HepG2 (cell line): ENCODE results near the gene JAK1. TPM values are rescaled to one million over a fixed set of nuclear protein-coding genes. Genes with fewer than 3 reads are reported as not detected.

Experiments used
- AGO2 ChIP-seq: fragments of 200-400 bp; formaldehyde crosslinking; optimal IDR thresholded peaks from 2 replicates; pipeline ENCODE3; 2017; ENCODE audit warnings: mild to moderate bottlenecking, low read depth, low read length, moderate library complexity
- DMAP1 ChIP-seq: IDR thresholded peaks from 2 replicates; pipeline ENCODE4 v1.6.1; 2016
- EHMT2 ChIP-seq: fragments of 200-600 bp; sonication (generic); IDR thresholded peaks from 2 replicates; pipeline ENCODE4 v1.7.0; 2017; ENCODE audit warnings: antibody characterized with exemption, low read depth, low read length, borderline replicate concordance
- ELF4 ChIP-seq: sonication (generic); formaldehyde crosslinking; IDR thresholded peaks from 2 replicates; pipeline ENCODE4 v1.5.0; 2020; ENCODE audit warnings: missing genetic modification reagents, mild to moderate bottlenecking, moderate library complexity, borderline replicate concordance
- HMG20A ChIP-seq: IDR thresholded peaks from 2 replicates; pipeline ENCODE4 v1.6.1; 2016; ENCODE audit warnings: borderline replicate concordance
- HOXD1 ChIP-seq: sonication (generic); formaldehyde crosslinking; IDR thresholded peaks from 2 replicates; pipeline ENCODE4 v1.5.0; 2020; ENCODE audit warnings: missing genetic modification reagents
- RBM22 ChIP-seq: fragments of 200-400 bp; formaldehyde crosslinking; optimal IDR thresholded peaks from 2 replicates; pipeline ENCODE3; 2017; ENCODE audit warnings: mild to moderate bottlenecking, low read length, moderate library complexity
- RXRA ChIP-seq: sonication (generic); formaldehyde crosslinking; IDR thresholded peaks from 2 replicates; pipeline ENCODE4 v1.5.1; 2020; ENCODE audit warnings: missing genetic modification reagents
- ZNF224 ChIP-seq: sonication (generic); formaldehyde crosslinking; IDR thresholded peaks from 2 replicates; pipeline ENCODE4 v1.5.0; 2020; ENCODE audit warnings: mild to moderate bottlenecking, missing genetic modification reagents
- ZNF572 ChIP-seq: sonication (generic); formaldehyde crosslinking; IDR thresholded peaks from 2 replicates; pipeline ENCODE4 v1.5.1; 2020; ENCODE audit warnings: mild to moderate bottlenecking, missing genetic modification reagents
- ZNF775 ChIP-seq: sonication (generic); formaldehyde crosslinking; IDR thresholded peaks from 2 replicates; pipeline ENCODE4 v1.4.0; 2020; ENCODE audit warnings: missing genetic modification reagents, mild to moderate bottlenecking, moderate library complexity, borderline replicate concordance
- polyA plus RNA-seq, 8 experiments: library from polyadenylated mRNA; depleted of rRNA in 3 of 8; stranded (reverse) in 7 of 8; unstranded in 1 of 8; fragments of >200 nt; fragmentation: Illumina TruSeq in 4 of 8; extraction: Trizol in 4 of 8; gene quantifications; 2 replicates each; pipeline versions ENCODE4 v1.2.1 to v1.2.3, GENCODE V29; 2011 to 2016; ENCODE audit warnings: low read depth in 4 of 8, missing spikeins in 1 of 8, mixed read lengths in 1 of 8; ENCODE audit not compliant: insufficient read depth in 1 of 8
- total RNA-seq, 5 experiments: library from RNA; depleted of rRNA; stranded (reverse); fragments of >200 nt; fragmentation: Illumina TruSeq; extraction: Trizol; gene quantifications; 2 replicates each; pipeline ENCODE4 v1.2.3, GENCODE V29; 2016; ENCODE audit warnings: low read depth in 1 of 5
- TF ChIP-seq, protein P1 (sequence below): sonication (generic); formaldehyde crosslinking; IDR thresholded peaks from 2 replicates; pipeline ENCODE4 v1.9.0; 2021; ENCODE audit warnings: missing genetic modification reagents, mild to moderate bottlenecking, borderline replicate concordance
- TF ChIP-seq, protein P2 (sequence below): sonication (generic); formaldehyde crosslinking; IDR thresholded peaks from 2 replicates; pipeline ENCODE4 v1.4.0; 2020; ENCODE audit warnings: low read depth, mild to moderate bottlenecking, missing genetic modification reagents
- TF ChIP-seq, protein P3 (sequence below): sonication (generic); formaldehyde crosslinking; IDR thresholded peaks from 2 replicates; pipeline ENCODE4 v1.5.0; 2020; ENCODE audit warnings: missing genetic modification reagents
- TF ChIP-seq, protein P4 (sequence below): IDR thresholded peaks from 2 replicates; pipeline ENCODE4 v1.6.1; 2012; ENCODE audit warnings: low read length, improper control_type of control experiment
- TF ChIP-seq, protein P5 (sequence below): sonication (generic); formaldehyde crosslinking; IDR thresholded peaks from 2 replicates; pipeline ENCODE4 v1.4.0; 2020; ENCODE audit warnings: missing genetic modification reagents, borderline replicate concordance
- TF ChIP-seq, protein P6 (sequence below): sonication (generic); formaldehyde crosslinking; IDR thresholded peaks from 2 replicates; pipeline ENCODE4 v1.5.0; 2020; ENCODE audit warnings: mild to moderate bottlenecking, missing genetic modification reagents, moderate library complexity

Gene JAK1
- total and polyA plus RNA-seq, 2 of the 13 experiments (the other 11 are each of a cell fraction or from before 2014, with no cell fraction given) = 23.9 to 42.4 TPM

DNA sequence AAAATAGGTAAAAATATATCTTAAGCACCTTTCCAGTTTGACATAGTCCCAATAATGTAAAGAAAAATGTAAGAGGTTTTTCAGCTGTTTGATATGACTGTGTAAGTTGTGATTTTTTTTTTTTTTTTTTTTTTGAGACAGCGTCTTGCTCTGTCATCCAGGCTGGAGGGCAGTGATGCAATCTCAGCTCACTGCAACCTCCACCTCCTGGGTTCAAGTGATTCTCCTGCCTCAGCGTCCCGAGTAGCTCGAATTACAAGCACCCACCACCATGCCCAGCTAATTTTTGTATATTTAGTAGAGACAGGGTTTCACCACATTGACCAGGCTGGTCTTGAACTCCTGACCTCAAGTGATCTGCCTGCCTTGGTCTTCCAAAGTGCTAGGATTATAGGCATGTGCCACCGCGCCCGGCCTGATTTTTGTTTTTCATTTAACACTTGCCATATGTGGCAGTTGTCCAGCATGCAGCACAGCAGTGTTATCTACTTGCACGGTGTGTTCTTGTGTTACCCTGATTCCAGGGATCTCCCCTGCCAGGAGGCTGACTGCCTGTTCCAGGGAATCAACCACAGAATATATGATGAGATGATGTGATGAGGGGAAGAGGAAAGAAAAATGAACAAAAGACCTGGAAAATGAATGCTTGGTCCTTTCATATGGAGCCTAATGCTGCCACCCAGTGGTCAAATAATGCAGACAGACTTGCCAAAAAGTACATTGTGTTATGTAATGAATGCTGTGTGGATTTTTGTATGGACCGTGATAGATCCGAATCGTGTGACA is 142.5 kb downstream of the JAK1 start (continued):
- TF ChIP-seq, protein P1, sequence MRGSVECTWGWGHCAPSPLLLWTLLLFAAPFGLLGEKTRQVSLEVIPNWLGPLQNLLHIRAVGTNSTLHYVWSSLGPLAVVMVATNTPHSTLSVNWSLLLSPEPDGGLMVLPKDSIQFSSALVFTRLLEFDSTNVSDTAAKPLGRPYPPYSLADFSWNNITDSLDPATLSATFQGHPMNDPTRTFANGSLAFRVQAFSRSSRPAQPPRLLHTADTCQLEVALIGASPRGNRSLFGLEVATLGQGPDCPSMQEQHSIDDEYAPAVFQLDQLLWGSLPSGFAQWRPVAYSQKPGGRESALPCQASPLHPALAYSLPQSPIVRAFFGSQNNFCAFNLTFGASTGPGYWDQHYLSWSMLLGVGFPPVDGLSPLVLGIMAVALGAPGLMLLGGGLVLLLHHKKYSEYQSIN (CRISPR knock-in tag) = no peak
- TF ChIP-seq, protein P2, sequence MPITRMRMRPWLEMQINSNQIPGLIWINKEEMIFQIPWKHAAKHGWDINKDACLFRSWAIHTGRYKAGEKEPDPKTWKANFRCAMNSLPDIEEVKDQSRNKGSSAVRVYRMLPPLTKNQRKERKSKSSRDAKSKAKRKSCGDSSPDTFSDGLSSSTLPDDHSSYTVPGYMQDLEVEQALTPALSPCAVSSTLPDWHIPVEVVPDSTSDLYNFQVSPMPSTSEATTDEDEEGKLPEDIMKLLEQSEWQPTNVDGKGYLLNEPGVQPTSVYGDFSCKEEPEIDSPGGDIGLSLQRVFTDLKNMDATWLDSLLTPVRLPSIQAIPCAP (CRISPR knock-in tag) = no peak
- TF ChIP-seq AGO2 (no peak), ZNF224 (CRISPR knock-in tag) (no peak), DMAP1 (CRISPR knock-in tag) (no peak), ELF4 (CRISPR knock-in tag) (no peak), EHMT2 (no peak), ZNF572 (CRISPR knock-in tag) (no peak), RBM22 (no peak), HOXD1 (CRISPR knock-in tag) (no peak), RXRA (CRISPR knock-in tag) (no peak), ZNF775 (CRISPR knock-in tag) (no peak), HMG20A (CRISPR knock-in tag) (no peak)
- TF ChIP-seq, protein P3, sequence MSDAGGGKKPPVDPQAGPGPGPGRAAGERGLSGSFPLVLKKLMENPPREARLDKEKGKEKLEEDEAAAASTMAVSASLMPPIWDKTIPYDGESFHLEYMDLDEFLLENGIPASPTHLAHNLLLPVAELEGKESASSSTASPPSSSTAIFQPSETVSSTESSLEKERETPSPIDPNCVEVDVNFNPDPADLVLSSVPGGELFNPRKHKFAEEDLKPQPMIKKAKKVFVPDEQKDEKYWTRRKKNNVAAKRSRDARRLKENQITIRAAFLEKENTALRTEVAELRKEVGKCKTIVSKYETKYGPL (CRISPR knock-in tag) = peak; percentile 95
- TF ChIP-seq, protein P4, sequence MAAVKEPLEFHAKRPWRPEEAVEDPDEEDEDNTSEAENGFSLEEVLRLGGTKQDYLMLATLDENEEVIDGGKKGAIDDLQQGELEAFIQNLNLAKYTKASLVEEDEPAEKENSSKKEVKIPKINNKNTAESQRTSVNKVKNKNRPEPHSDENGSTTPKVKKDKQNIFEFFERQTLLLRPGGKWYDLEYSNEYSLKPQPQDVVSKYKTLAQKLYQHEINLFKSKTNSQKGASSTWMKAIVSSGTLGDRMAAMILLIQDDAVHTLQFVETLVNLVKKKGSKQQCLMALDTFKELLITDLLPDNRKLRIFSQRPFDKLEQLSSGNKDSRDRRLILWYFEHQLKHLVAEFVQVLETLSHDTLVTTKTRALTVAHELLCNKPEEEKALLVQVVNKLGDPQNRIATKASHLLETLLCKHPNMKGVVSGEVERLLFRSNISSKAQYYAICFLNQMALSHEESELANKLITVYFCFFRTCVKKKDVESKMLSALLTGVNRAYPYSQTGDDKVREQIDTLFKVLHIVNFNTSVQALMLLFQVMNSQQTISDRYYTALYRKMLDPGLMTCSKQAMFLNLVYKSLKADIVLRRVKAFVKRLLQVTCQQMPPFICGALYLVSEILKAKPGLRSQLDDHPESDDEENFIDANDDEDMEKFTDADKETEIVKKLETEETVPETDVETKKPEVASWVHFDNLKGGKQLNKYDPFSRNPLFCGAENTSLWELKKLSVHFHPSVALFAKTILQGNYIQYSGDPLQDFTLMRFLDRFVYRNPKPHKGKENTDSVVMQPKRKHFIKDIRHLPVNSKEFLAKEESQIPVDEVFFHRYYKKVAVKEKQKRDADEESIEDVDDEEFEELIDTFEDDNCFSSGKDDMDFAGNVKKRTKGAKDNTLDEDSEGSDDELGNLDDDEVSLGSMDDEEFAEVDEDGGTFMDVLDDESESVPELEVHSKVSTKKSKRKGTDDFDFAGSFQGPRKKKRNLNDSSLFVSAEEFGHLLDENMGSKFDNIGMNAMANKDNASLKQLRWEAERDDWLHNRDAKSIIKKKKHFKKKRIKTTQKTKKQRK = no peak
- TF ChIP-seq, protein P5, sequence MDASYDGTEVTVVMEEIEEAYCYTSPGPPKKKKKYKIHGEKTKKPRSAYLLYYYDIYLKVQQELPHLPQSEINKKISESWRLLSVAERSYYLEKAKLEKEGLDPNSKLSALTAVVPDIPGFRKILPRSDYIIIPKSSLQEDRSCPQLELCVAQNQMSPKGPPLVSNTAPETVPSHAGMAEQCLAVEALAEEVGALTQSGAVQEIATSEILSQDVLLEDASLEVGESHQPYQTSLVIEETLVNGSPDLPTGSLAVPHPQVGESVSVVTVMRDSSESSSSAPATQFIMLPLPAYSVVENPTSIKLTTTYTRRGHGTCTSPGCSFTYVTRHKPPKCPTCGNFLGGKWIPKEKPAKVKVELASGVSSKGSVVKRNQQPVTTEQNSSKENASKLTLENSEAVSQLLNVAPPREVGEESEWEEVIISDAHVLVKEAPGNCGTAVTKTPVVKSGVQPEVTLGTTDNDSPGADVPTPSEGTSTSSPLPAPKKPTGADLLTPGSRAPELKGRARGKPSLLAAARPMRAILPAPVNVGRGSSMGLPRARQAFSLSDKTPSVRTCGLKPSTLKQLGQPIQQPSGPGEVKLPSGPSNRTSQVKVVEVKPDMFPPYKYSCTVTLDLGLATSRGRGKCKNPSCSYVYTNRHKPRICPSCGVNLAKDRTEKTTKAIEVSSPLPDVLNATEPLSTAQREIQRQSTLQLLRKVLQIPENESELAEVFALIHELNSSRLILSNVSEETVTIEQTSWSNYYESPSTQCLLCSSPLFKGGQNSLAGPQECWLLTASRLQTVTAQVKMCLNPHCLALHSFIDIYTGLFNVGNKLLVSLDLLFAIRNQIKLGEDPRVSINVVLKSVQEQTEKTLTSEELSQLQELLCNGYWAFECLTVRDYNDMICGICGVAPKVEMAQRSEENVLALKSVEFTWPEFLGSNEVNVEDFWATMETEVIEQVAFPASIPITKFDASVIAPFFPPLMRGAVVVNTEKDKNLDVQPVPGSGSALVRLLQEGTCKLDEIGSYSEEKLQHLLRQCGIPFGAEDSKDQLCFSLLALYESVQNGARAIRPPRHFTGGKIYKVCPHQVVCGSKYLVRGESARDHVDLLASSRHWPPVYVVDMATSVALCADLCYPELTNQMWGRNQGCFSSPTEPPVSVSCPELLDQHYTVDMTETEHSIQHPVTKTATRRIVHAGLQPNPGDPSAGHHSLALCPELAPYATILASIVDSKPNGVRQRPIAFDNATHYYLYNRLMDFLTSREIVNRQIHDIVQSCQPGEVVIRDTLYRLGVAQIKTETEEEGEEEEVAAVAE (CRISPR knock-in tag) = no peak
- TF ChIP-seq, protein P6, sequence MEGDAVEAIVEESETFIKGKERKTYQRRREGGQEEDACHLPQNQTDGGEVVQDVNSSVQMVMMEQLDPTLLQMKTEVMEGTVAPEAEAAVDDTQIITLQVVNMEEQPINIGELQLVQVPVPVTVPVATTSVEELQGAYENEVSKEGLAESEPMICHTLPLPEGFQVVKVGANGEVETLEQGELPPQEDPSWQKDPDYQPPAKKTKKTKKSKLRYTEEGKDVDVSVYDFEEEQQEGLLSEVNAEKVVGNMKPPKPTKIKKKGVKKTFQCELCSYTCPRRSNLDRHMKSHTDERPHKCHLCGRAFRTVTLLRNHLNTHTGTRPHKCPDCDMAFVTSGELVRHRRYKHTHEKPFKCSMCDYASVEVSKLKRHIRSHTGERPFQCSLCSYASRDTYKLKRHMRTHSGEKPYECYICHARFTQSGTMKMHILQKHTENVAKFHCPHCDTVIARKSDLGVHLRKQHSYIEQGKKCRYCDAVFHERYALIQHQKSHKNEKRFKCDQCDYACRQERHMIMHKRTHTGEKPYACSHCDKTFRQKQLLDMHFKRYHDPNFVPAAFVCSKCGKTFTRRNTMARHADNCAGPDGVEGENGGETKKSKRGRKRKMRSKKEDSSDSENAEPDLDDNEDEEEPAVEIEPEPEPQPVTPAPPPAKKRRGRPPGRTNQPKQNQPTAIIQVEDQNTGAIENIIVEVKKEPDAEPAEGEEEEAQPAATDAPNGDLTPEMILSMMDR (CRISPR knock-in tag) = peak; percentile 89
